ENCODE data around the gene SLC7A6. TPM values are rescaled to one million over a fixed set of nuclear protein-coding genes. Genes with fewer than 3 reads are reported as not detected.

SLC7A6 gene
- total RNA-seq, 2 donors from 2014 or later: 12.8 to 30.5 TPM

- Histone ChIP-seq H3K4me1 (replicated peaks) (peaks cover 2% of the 10 kb centered on the region), H3K27ac (no peak overlapping the region), H3K27me3 (replicated peaks; ENCODE audit: insufficient read depth) (no peaks in the 10 kb centered on the region), H3K36me3 (no peaks in the 10 kb centered on the region), H3K4me3 (no peak overlapping the region), H3K9me3 (no peaks in the 10 kb centered on the region)
- intact Hi-C loops (cut with DNase I): no loop called here
- 85% methylated on average over 4 of the region's 4 CpGs for WGBS
- TF ChIP-seq POLR2AphosphoS5 (IDR thresholded peaks at IDR 0.05) (no peak), POLR2A (IDR thresholded peaks at IDR 0.05) (no peak)
- TF ChIP-seq, protein P1, sequence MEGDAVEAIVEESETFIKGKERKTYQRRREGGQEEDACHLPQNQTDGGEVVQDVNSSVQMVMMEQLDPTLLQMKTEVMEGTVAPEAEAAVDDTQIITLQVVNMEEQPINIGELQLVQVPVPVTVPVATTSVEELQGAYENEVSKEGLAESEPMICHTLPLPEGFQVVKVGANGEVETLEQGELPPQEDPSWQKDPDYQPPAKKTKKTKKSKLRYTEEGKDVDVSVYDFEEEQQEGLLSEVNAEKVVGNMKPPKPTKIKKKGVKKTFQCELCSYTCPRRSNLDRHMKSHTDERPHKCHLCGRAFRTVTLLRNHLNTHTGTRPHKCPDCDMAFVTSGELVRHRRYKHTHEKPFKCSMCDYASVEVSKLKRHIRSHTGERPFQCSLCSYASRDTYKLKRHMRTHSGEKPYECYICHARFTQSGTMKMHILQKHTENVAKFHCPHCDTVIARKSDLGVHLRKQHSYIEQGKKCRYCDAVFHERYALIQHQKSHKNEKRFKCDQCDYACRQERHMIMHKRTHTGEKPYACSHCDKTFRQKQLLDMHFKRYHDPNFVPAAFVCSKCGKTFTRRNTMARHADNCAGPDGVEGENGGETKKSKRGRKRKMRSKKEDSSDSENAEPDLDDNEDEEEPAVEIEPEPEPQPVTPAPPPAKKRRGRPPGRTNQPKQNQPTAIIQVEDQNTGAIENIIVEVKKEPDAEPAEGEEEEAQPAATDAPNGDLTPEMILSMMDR (IDR thresholded peaks at IDR 0.05): no peak
- DNase-seq (ENCODE audit: low spot score): peak; percentile 20
Measured at GRCh38 chr16:68272507-68273209, 8.3 kb downstream of the SLC7A6 start.

- no peak overlapping the region for H3K4me3 ChIP-seq
- no peak for DNase-seq (ENCODE audit: low spot score)
- peaks cover 2% of the 10 kb centered on the region for H3K4me1 ChIP-seq (replicated peaks)
- no peaks in the 10 kb centered on the region for H3K27me3 ChIP-seq (replicated peaks; ENCODE audit: insufficient read depth)
- no peak for TF ChIP-seq POLR2AphosphoS5 (IDR thresholded peaks at IDR 0.05)
- TF ChIP-seq, protein P1 (IDR thresholded peaks at IDR 0.05): no peak
- no peak for TF ChIP-seq POLR2A (IDR thresholded peaks at IDR 0.05)
- no peaks in the 10 kb centered on the region for H3K36me3 ChIP-seq
- H3K9me3 ChIP-seq: no peaks in the 10 kb centered on the region
- 84% methylated on average over 5 of the region's 5 CpGs for WGBS
- H3K27ac ChIP-seq: no peak overlapping the region
- intact Hi-C loops (cut with DNase I): no loop called here
Measured at GRCh38 chr16:68273459-68273858, 9.1 kb downstream of the SLC7A6 start.

DNA sequence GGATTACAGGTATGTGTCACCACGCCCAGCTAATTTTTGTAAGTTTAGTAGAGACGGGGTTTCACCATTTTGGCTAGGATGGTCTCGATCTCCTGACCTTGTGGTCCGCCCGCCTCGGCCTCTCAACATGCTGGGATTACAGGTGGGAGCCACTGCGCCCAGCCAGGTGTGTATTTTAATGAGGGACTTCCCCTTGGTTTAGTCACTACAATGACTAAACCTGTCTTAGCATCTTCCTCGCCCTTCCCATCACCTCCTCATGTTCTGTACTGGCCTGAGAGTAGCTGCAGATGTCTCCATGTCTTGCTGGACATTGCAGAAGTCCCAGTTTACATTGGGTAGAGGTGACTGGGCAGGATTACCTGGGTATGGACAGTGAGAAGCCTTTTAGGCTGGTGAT is 9.6 kb downstream of the SLC7A6 start:
- TF ChIP-seq, protein P1 (IDR thresholded peaks at IDR 0.05): no peak
- no peak for TF ChIP-seq POLR2A (IDR thresholded peaks at IDR 0.05)
- TF ChIP-seq POLR2AphosphoS5 (IDR thresholded peaks at IDR 0.05): no peak
- WGBS: 92% methylated on average over 8 of the region's 8 CpGs
- Histone ChIP-seq H3K4me3 (no peak overlapping the region), H3K9me3 (no peaks in the 10 kb centered on the region), H3K36me3 (no peaks in the 10 kb centered on the region), H3K27ac (no peak overlapping the region), H3K4me1 (replicated peaks) (peaks cover 2% of the 10 kb centered on the region), H3K27me3 (replicated peaks; ENCODE audit: insufficient read depth) (no peaks in the 10 kb centered on the region)
- intact Hi-C loops (cut with DNase I): no loop called here
- DNase-seq (ENCODE audit: low spot score): no peak

DNA sequence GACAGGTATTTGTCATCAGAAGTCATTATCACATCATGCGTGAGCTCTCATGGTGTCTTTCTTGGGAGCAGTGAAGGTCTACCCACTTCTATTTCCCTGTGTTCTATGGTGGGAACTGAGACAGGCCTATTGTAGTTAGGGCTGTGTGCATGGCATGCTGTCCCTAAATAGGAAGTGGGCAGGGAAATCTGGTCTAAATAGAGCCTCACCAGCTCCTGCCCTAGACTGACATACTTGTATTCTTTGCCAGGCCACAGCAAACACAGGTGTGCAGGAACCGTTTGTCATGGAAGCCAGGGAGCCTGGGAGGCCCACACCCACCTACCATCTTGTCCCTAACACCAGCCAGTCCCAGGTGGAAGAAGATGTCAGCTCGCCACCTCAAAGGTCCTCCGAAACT is 10.1 kb downstream of the SLC7A6 start:
- intact Hi-C loops (cut with DNase I): no loop called here
- Histone ChIP-seq H3K36me3 (no peaks in the 10 kb centered on the region), H3K9me3 (no peaks in the 10 kb centered on the region), H3K4me3 (no peak overlapping the region), H3K27ac (no peak overlapping the region), H3K4me1 (replicated peaks) (peaks cover 2% of the 10 kb centered on the region), H3K27me3 (replicated peaks; ENCODE audit: insufficient read depth) (no peaks in the 10 kb centered on the region)
- DNase-seq (ENCODE audit: low spot score): no peak
- TF ChIP-seq, protein P1 (IDR thresholded peaks at IDR 0.05): no peak
- TF ChIP-seq POLR2AphosphoS5 (IDR thresholded peaks at IDR 0.05) (no peak), POLR2A (IDR thresholded peaks at IDR 0.05) (no peak)
- 89% methylated on average over 4 of the region's 4 CpGs for WGBS

GRCh38 chr16:68275611-68276191 is 11.4 kb downstream of the SLC7A6 start:
- Histone ChIP-seq H3K4me3 (no peak overlapping the region), H3K27me3 (replicated peaks; ENCODE audit: insufficient read depth) (no peaks in the 10 kb centered on the region), H3K27ac (peak overlapping the region; percentile 68 to 75), H3K36me3 (no peaks in the 10 kb centered on the region), H3K4me1 (replicated peaks) (peaks cover 2% of the 10 kb centered on the region), H3K9me3 (no peaks in the 10 kb centered on the region)
- WGBS: 21% methylated on average over 4 of the region's 4 CpGs
- TF ChIP-seq POLR2AphosphoS5 (IDR thresholded peaks at IDR 0.05) (peak; percentile 51), POLR2A (IDR thresholded peaks at IDR 0.05) (no peak)
- intact Hi-C loops (cut with DNase I): no loop called here
- DNase-seq (ENCODE audit: low spot score): peak; percentile 65

Data from prostate gland (tissue), 2 donors.